Activated T-helper 9 cell treated with anti-CD3 and anti-CD28 coated beads, Interleukin-2, amount 50 U/mL, for 16 hours (primary cell): ENCODE data around the gene WDR45.
A peak's percentile ranks its signal among the peaks of the same experiment; 100 is the strongest.

Experiments
- DNase-seq: peaks from one replicate; pipeline ENCODE4 v3.0.0-alpha.2; 2020; ENCODE audit warnings: low read depth

Gene WDR45

GRCh38 chrX:49043220-49043986, 36.3 kb downstream of the WDR45 start, which contains the start of gene TFE3:
TSS of gene TFE3 (minus strand) at chrX:49043357. CDS start at chrX:49043226, 131 bp downstream.
- peak; percentile 90 for DNase-seq

GRCh38 chrX:49042581-49043219, 37.0 kb downstream of the WDR45 start:
- no peak for DNase-seq

- no peak for DNase-seq
Observed at GRCh38 chrX:49041744-49042580, 37.7 kb downstream of the WDR45 start.

- DNase-seq, result no peak
Observed at GRCh38 chrX:49040376-49040955, 39.2 kb downstream of the WDR45 start.

GRCh38 chrX:49039598-49040375, 39.9 kb downstream of the WDR45 start:
- DNase-seq, result peak; percentile 27

- no peak for DNase-seq
Observed at GRCh38 chrX:49037883-49038475, 41.7 kb downstream of the WDR45 start.

- DNase-seq, result no peak
Observed at GRCh38 chrX:49030283-49030682, 49.4 kb downstream of the WDR45 start.

GRCh38 chrX:49029876-49030275, 49.8 kb downstream of the WDR45 start:
- DNase-seq, result no peak
